ENCODE data around the gene WAPL. TPM values are rescaled to one million over a fixed set of nuclear protein-coding genes. Genes with fewer than 3 reads are reported as not detected.

The WAPL gene
- total and polyA plus RNA-seq, 2 of the 13 experiments (the other 11 are each of a cell fraction or from before 2014, with no cell fraction given), result 13.2 to 43.5 TPM

GRCh38 chr10:86410542-86411124 is 111.0 kb downstream of the WAPL start (continued):
- TF ChIP-seq ZNF674 (CRISPR knock-in tag; IDR thresholded peaks at IDR 0.05; ENCODE audit: low read depth) (no peak), THAP11 (CRISPR knock-in tag; IDR thresholded peaks at IDR 0.05) (no peak), ZNF503 (CRISPR knock-in tag; IDR thresholded peaks at IDR 0.05) (0 out of 2 replicates have a peak, but pooled peaks have one; percentile 51), MAFF (IDR thresholded peaks at IDR 0.05; ENCODE audit: low read depth, low read length) (peak; percentile 42), ETV5 (CRISPR knock-in tag; IDR thresholded peaks at IDR 0.05; ENCODE audit: borderline replicate concordance) (peak; percentile 34; the same call in 1 of the 2 replicates), PAXIP1 (CRISPR knock-in tag; conservative IDR thresholded peaks at IDR 0.05) (peak; percentile 82), ZBTB4 (CRISPR knock-in tag; IDR thresholded peaks at IDR 0.05; ENCODE audit: borderline replicate concordance) (no peak), ZNF687 (CRISPR knock-in tag; IDR thresholded peaks at IDR 0.05) (no peak), SMAD3 (CRISPR knock-in tag; IDR thresholded peaks at IDR 0.05) (0 out of 2 replicates have a peak, but pooled peaks have one; percentile 12), CHD2 (IDR thresholded peaks at IDR 0.05; ENCODE audit: low read depth, low read length) (no peak), CBX5 (CRISPR knock-in tag; IDR thresholded peaks at IDR 0.05; ENCODE audit: borderline replicate concordance) (peak; percentile 40; the same call in 1 of the 2 replicates), BRD4 (CRISPR knock-in tag; IDR thresholded peaks at IDR 0.05) (0 out of 2 replicates have a peak, but pooled peaks have one; percentile 42), JUN (CRISPR knock-in tag; IDR thresholded peaks at IDR 0.05) (0 out of 2 replicates have a peak, but pooled peaks have one; percentile 39), PRMT3 (CRISPR knock-in tag; IDR thresholded peaks at IDR 0.05; ENCODE audit: borderline replicate concordance, low read depth) (0 out of 2 replicates have a peak, but pooled peaks have one; percentile 30), YY1 (IDR thresholded peaks at IDR 0.05; ENCODE audit: insufficient read depth, insufficient replicate concordance, low read depth, low read length) (no peak)
